ENCODE measurements around the gene SLC24A3. TPM values are rescaled to one million over a fixed set of nuclear protein-coding genes. Genes with fewer than 3 reads are reported as not detected.

The SLC24A3 gene
- total RNA-seq, 1 donor from 2014 or later, result 0.08 TPM

DNA sequence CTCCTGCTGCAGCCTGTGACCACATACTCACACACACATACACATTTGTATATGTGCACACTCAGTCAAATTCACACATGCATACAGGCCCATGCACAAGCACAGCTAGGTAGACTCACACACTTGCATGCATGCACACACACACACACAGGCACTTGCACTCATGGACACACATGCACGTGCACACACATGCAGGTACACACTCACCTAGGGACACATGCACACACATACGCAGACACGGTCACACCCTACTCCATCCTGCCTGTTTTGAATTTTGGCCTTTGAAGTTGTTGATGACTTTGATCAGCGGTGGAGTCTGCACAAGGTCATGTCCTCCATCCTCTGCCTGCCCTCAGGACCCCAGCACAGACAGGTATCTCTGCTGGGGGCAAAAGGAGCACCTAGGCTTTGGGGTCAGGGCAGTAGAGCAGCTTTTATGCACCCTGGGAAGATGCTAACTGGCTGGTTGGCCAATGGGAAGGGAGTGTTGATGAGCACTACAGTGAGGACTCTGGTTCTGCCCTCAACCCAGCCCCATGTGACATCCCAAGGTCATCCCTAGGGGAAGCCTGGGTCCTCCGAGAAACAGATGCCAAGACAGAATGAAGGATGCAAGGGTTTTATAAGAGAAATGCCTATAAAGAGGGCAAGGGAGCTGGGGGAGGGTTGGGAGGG is 218.3 kb downstream of the SLC24A3 start:
- Histone ChIP-seq H3K36me3 (ENCODE audit: control insufficient read depth, insufficient read depth, low read length) (no peaks in the 10 kb centered on the region), H3K4me3 (ENCODE audit: low read depth, low read length) (no peak overlapping the region), H3K27me3 (ENCODE audit: control insufficient read depth, insufficient read depth, low read length) (no peaks in the 10 kb centered on the region)
- TF ChIP-seq CTCF (IDR thresholded peaks at IDR 0.05; ENCODE audit: insufficient read depth, low read length, poor library complexity, severe bottlenecking), result no peak
- no peak for DNase-seq (ENCODE audit: low read depth)

DNA sequence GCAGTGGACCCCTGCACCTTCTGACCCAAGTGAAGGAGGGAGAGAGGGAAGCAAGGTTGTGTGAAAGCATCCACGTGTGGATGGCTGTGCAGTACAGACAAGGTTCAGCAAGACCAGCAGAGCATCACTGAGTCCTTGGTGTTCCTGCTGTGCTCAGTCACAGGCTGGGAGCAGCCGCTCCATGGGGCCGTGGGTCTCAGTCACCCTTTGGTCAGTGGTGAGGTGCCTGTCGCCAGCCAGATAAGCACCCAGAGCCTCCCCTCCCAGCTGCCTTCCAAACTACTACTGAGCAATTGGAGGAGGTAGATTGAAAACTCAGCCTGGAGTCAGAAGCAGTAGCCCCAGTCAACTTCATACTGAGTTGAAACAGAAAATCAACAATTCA is 218.9 kb downstream of the SLC24A3 start:
- no peak overlapping the region for H3K4me3 ChIP-seq (ENCODE audit: low read depth, low read length)
- H3K36me3 ChIP-seq (ENCODE audit: control insufficient read depth, insufficient read depth, low read length), result no peaks in the 10 kb centered on the region
- no peaks in the 10 kb centered on the region for H3K27me3 ChIP-seq (ENCODE audit: control insufficient read depth, insufficient read depth, low read length)
- no peak for TF ChIP-seq CTCF (IDR thresholded peaks at IDR 0.05; ENCODE audit: insufficient read depth, low read length, poor library complexity, severe bottlenecking)
- no peak for DNase-seq (ENCODE audit: low read depth)

DNA sequence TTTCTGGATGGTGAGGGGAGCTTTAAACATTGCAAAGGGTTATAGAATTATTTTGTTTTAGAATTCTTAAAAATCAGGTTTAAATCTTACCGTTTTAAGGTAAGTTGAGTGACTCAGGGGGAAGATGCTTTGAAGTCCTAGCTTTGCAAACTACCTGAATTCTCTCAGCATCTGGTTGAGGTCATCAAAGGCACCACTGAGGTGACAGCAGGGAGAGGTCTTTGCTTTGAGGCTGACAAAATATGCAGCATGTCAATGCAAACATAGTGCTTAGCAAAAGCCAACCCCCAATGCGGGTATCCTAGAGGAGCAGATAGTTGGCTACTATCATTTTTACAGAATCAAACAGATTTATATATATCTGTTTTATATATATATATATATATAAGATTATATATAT is 219.5 kb downstream of the SLC24A3 start:
- Histone ChIP-seq H3K4me3 (ENCODE audit: low read depth, low read length) (no peak overlapping the region), H3K36me3 (ENCODE audit: control insufficient read depth, insufficient read depth, low read length) (no peaks in the 10 kb centered on the region), H3K27me3 (ENCODE audit: control insufficient read depth, insufficient read depth, low read length) (no peaks in the 10 kb centered on the region)
- no peak for TF ChIP-seq CTCF (IDR thresholded peaks at IDR 0.05; ENCODE audit: insufficient read depth, low read length, poor library complexity, severe bottlenecking)
- no peak for DNase-seq (ENCODE audit: low read depth)

GRCh38 chr20:19433371-19434350 is 221.2 kb downstream of the SLC24A3 start:
- no peak for TF ChIP-seq CTCF (IDR thresholded peaks at IDR 0.05; ENCODE audit: insufficient read depth, low read length, poor library complexity, severe bottlenecking)

GRCh38 chr20:19435316-19435715 is 222.9 kb downstream of the SLC24A3 start:
- DNase-seq (ENCODE audit: low read depth), result no peak
- TF ChIP-seq CTCF (IDR thresholded peaks at IDR 0.05; ENCODE audit: insufficient read depth, low read length, poor library complexity, severe bottlenecking), result no peak
- Histone ChIP-seq H3K4me3 (ENCODE audit: low read depth, low read length) (no peak overlapping the region), H3K36me3 (ENCODE audit: control insufficient read depth, insufficient read depth, low read length) (no peaks in the 10 kb centered on the region), H3K27me3 (ENCODE audit: control insufficient read depth, insufficient read depth, low read length) (peaks cover 2% of the 10 kb centered on the region)

More at GRCh38 chr20:19433371-19434350, 221.2 kb downstream of the SLC24A3 start:
- DNase-seq (ENCODE audit: low read depth), result no peak
- Histone ChIP-seq H3K4me3 (ENCODE audit: low read depth, low read length) (no peak overlapping the region), H3K27me3 (ENCODE audit: control insufficient read depth, insufficient read depth, low read length) (peaks cover 2% of the 10 kb centered on the region), H3K36me3 (ENCODE audit: control insufficient read depth, insufficient read depth, low read length) (no peaks in the 10 kb centered on the region)
